Measurements from ENCODE around the gene AAMP. TPM values are rescaled to one million over a fixed set of nuclear protein-coding genes. Genes with fewer than 3 reads are reported as not detected.

The AAMP gene
- total RNA-seq, 2 donors from 2014 or later: 54.3 to 88.8 TPM

DNA sequence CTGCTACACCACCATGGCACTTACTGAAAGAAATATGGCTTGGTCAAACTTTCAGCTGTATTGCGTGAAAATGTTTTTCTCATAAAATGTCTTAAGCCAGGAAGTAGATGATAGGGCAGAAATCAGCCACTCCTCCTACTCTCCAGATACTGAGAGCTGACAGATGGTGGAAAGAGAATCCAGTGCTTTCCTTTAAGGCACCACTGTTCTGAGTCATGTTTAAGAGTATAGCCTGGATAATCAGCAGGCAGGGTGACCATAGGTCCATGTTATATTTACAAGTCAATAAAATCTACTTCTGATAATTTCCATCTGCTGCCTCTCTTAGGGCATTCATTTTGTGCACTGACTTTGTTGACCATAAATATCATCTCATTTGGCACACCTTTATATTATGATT lies 31.1 kb downstream of the AAMP start:
- no peaks in the 10 kb centered on the region for H3K9me3 ChIP-seq
- DNase-seq (ENCODE audit: low spot score): no peak
- H3K36me3 ChIP-seq: peaks cover 91% of the 10 kb centered on the region
- no peak overlapping the region for H3K4me3 ChIP-seq
- no peaks in the 10 kb centered on the region for H3K27me3 ChIP-seq
- H3K4me1 ChIP-seq: no peaks in the 10 kb centered on the region
- TF ChIP-seq, protein P1, sequence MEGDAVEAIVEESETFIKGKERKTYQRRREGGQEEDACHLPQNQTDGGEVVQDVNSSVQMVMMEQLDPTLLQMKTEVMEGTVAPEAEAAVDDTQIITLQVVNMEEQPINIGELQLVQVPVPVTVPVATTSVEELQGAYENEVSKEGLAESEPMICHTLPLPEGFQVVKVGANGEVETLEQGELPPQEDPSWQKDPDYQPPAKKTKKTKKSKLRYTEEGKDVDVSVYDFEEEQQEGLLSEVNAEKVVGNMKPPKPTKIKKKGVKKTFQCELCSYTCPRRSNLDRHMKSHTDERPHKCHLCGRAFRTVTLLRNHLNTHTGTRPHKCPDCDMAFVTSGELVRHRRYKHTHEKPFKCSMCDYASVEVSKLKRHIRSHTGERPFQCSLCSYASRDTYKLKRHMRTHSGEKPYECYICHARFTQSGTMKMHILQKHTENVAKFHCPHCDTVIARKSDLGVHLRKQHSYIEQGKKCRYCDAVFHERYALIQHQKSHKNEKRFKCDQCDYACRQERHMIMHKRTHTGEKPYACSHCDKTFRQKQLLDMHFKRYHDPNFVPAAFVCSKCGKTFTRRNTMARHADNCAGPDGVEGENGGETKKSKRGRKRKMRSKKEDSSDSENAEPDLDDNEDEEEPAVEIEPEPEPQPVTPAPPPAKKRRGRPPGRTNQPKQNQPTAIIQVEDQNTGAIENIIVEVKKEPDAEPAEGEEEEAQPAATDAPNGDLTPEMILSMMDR (IDR thresholded peaks at IDR 0.05): no peak
- H3K27ac ChIP-seq: no peak overlapping the region

DNA sequence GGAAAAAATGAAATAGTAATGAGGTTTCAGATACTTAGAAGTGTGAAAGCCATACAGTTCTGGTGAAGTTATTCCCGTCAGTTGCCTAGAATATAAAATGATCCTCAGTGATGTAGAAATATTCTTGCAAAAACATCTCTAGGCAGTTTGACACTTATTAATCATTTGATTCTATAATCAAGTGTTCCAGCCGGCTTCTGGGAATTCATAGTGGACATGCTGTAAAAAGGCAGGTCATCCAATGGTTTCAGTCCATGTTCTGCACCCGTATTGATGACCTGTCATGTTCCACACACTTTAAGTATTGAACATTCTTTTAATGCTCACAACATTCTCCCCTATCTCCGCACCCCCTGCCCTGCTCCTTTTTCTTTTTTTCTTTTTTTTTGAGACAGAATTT lies 33.1 kb downstream of the AAMP start:
- Histone ChIP-seq H3K9me3 (no peaks in the 10 kb centered on the region), H3K36me3 (peaks cover 95% of the 10 kb centered on the region), H3K4me1 (no peaks in the 10 kb centered on the region), H3K27ac (no peak overlapping the region), H3K4me3 (no peak overlapping the region), H3K27me3 (no peaks in the 10 kb centered on the region)
- DNase-seq (ENCODE audit: low spot score): no peak
- TF ChIP-seq, protein P1 (IDR thresholded peaks at IDR 0.05): no peak

DNA sequence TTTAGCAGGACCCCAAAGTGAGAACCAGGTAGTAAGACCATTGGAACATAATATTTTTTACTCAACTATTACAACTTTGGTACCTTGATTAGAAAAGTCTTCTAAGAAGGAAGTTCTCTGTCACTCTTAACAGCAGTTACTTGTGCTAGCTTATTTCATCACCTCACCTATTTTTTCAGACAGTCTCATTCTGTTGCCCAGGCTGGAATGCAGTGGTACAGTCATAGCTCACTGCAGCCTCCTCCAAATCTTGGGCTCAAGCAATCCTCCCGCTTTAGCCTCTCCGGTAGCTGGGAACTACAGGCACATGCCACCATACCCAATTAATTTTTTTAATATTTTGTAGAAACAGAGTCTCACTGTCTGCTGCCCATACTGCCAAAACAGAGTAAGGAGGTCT lies 34.9 kb downstream of the AAMP start:
- Histone ChIP-seq H3K4me3 (no peak overlapping the region), H3K27me3 (no peaks in the 10 kb centered on the region), H3K36me3 (peaks cover 97% of the 10 kb centered on the region), H3K27ac (no peak overlapping the region), H3K4me1 (peaks cover 0 to 12% of the 10 kb centered on the region in 2 donors), H3K9me3 (no peaks in the 10 kb centered on the region)
- no peak for DNase-seq (ENCODE audit: low spot score)
- TF ChIP-seq, protein P1 (IDR thresholded peaks at IDR 0.05): no peak

DNA sequence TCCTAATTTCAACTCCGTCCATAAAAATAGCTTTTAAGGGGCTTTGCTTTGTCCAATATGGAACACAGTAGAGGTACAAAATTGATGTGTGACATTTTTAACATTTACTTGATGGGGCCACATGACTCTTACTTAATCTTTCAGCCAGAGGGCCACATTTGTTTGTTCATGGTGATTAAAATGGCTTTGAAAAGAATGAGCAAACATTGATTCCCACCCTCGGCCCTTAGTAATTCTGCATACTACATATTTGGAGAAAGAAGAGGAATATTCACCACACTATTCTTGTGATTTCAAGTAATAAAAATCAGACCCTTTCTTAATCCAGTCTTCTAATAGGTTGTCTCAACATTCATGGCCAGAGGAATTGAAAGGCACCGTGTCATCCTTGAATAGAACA lies 35.4 kb downstream of the AAMP start:
- Histone ChIP-seq H3K4me1 (peaks cover 0 to 17% of the 10 kb centered on the region in 2 donors), H3K36me3 (peaks cover 97% of the 10 kb centered on the region), H3K4me3 (no peak overlapping the region), H3K9me3 (no peaks in the 10 kb centered on the region), H3K27me3 (no peaks in the 10 kb centered on the region), H3K27ac (no peak overlapping the region)
- no peak for DNase-seq (ENCODE audit: low spot score)
- TF ChIP-seq, protein P1 (IDR thresholded peaks at IDR 0.05): no peak

DNA sequence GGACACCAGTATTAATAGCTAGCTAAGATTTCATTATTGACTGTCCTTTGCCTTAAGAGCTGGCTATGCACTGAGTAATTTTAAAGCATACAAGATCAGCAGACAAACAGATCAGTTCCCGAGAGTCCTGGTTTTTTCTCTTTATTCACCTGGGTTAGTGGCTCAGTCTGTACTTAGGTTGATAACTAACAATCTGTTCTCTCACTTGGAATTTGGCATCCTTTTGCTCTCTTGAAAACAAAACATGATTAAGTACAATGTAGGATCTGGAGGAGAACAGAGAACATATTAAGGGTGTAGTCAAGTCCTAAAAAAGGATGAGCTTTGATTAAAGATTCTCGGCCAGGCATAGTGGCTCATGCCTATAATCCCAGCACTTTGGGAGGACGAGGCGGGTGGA lies 36.4 kb downstream of the AAMP start:
- TF ChIP-seq, protein P1 (IDR thresholded peaks at IDR 0.05): no peak
- H3K4me3 ChIP-seq: no peak overlapping the region
- H3K9me3 ChIP-seq: no peaks in the 10 kb centered on the region
- H3K27ac ChIP-seq: no peak overlapping the region
- no peak for DNase-seq (ENCODE audit: low spot score)
- no peaks in the 10 kb centered on the region for H3K27me3 ChIP-seq
- peaks cover 91% of the 10 kb centered on the region for H3K36me3 ChIP-seq
- H3K4me1 ChIP-seq: peaks cover 0 to 26% of the 10 kb centered on the region in 2 donors

DNA sequence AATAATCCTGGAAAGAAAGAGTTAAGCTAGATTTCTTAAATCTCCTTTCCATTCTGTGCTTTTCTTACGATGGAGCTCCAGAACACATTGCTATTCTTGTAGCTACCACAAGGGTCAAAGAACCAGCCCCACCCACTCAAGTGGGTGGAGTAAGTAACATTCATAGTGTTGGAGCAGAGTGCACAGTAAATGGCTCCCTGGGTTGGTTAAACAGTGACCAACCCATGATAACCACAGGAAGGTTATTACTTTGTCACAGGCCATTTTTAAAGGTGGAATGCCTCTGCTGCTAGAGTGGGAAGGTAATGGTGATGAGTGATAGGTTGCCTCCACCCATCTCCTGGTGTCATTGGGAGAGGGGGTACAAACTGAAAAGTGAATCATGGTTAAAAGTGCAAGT lies 39.1 kb downstream of the AAMP start:
- TF ChIP-seq, protein P1 (IDR thresholded peaks at IDR 0.05): no peak
- Histone ChIP-seq H3K4me3 (no peak overlapping the region), H3K27me3 (no peaks in the 10 kb centered on the region), H3K4me1 (peaks cover 0 to 33% of the 10 kb centered on the region in 2 donors), H3K9me3 (no peaks in the 10 kb centered on the region), H3K27ac (no peak overlapping the region), H3K36me3 (peaks cover 85% of the 10 kb centered on the region)
- no peak for DNase-seq (ENCODE audit: low spot score)

Data from right atrium auricular region (tissue), 2 donors.